ENCODE measurements around the gene BICRAL.
"Not testable (repeated sequence)": the region's sequence is repeated elsewhere in the genome, so short reads cannot be mapped to it uniquely, and the experiment has no call there.

Gene BICRAL

DNA sequence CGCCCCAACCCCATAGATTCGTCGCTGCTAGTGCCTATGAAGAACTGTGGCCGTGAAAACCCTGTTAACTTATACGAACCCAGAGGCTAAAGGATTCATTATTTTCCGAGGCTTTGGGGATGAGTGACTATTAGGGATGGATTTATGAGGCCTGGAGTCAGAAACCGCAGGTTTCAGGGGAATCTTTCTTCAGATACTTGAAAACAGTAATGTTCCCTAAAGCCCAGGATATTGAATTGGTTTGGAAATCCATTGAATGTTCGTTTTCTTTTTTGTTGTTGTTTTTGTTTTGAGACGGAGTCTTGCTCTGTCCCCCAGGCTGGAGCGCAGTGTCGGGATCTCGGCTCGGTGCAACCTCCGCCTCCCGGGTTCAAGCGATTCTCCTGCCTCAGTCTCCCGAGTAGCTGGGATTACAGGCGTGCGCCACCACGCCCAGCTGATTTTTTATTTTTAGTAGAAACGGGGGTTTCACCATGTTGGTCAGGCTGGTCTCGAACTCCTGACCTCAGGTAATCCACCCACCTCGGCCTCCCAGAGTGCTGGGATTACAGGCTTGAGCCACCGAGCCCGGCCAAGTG is 98.5 kb downstream of the BICRAL start:
- not testable (repeated sequence) for H3K9me3 Mint-ChIP-seq, ATAC-seq, H3K27me3 Mint-ChIP-seq
- Mint-ChIP-seq H3K27ac (peak overlapping the region; percentile 99), H3K4me3 (peak overlapping the region; percentile 99), H3K36me3 (peaks cover 26% of the 10 kb centered on the region), H3K4me1 (peaks cover 28% of the 10 kb centered on the region)

DNA sequence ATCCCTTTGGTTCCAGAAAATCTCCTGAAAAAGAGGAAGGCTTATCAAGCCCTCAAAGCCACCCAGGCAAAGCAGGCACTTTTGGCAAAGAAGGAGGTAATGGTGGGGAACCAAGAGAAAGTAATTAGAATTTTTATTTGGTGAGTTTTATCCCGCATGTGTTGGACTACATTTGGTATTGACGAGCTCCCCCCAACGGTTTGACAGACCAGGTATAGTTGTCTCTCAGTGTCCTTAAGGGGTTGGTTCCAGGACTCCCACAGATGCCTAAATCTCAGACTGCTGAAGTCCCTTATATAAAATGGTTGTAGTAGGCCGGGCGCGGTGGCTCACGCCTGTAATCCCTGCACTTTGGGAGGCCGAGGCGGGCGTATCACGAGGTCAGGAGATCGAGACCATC is 99.0 kb downstream of the BICRAL start:
- H3K9me3 Mint-ChIP-seq, H3K27me3 Mint-ChIP-seq, ATAC-seq: not testable (repeated sequence)
- Mint-ChIP-seq H3K4me1 (peaks cover 28% of the 10 kb centered on the region), H3K4me3 (peak overlapping the region; percentile 99), H3K27ac (peak overlapping the region; percentile 99), H3K36me3 (peaks cover 27% of the 10 kb centered on the region)

DNA sequence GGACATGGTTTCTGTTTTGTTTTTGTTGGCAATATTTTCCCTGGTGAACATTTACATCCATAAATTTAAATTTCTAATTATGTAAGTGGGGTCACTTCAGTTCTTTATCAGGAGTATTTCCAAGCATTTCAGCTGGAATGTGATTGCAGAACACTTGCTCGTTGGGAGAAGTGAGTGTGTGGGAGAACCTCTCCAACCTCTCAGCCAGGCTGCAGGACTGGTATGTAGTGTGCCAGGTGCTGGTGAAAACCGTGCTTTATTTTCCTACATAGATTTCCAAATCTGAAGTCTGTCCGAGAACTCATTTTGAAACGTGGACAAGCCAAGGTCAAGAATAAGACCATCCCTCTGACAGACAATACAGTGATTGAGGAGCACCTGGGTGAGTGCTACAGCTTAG is 103.8 kb downstream of the BICRAL start:
- Mint-ChIP-seq H3K27me3 (no peaks in the 10 kb centered on the region), H3K4me3 (no peak overlapping the region), H3K4me1 (peaks cover 19% of the 10 kb centered on the region), H3K9me3 (no peaks in the 10 kb centered on the region), H3K36me3 (peaks cover 28% of the 10 kb centered on the region), H3K27ac (no peak overlapping the region)
- no peak for ATAC-seq

DNA sequence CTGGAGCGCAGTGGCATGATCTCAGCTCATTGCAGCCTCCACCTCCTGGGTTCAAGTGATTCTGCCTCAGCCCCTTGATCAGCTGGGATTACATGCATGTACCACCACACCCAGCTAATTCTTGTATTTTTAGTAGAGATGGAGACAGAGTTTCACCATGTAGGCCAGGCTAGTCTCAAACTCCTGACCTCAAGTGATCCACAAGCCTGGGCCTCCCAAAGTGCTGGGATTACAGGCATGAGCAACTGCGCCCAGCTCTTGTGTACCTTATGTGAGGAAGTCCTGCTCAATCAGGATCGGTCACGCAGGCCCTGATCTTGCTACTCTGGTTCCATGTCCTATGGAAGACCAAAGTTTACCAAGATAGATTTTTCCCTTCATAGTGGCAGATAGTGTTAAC is 106.3 kb downstream of the BICRAL start:
- H3K9me3 Mint-ChIP-seq, ATAC-seq, H3K4me3 Mint-ChIP-seq, H3K27me3 Mint-ChIP-seq, H3K27ac Mint-ChIP-seq: not testable (repeated sequence)
- peaks cover 21% of the 10 kb centered on the region for H3K4me1 Mint-ChIP-seq
- peaks cover 25% of the 10 kb centered on the region for H3K36me3 Mint-ChIP-seq

DNA sequence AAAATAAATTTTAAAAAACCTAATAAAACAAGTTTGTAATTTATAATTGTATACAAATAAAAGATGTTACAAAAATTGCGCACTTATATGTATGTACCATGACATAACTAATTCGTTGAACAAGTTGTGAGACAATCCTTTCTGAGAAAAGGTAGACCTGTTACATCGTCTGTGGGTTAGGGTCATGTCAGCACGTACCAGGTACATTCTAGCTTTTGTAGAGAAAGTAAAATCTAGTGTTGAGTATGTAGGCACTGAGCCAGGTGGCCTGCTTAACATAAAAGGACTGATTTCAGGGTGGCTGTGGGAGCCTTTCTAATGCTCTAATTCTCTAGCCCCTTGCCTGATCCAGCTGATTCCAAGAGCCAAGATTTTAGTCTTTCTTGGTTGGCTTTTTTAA is 108.0 kb downstream of the BICRAL start:
- Mint-ChIP-seq H3K36me3 (peaks cover 8% of the 10 kb centered on the region), H3K4me3 (peak overlapping the region; percentile 94), H3K4me1 (peaks cover 29% of the 10 kb centered on the region), H3K9me3 (no peaks in the 10 kb centered on the region), H3K27me3 (no peaks in the 10 kb centered on the region), H3K27ac (peak overlapping the region; percentile 95)
- no peak for ATAC-seq

DNA sequence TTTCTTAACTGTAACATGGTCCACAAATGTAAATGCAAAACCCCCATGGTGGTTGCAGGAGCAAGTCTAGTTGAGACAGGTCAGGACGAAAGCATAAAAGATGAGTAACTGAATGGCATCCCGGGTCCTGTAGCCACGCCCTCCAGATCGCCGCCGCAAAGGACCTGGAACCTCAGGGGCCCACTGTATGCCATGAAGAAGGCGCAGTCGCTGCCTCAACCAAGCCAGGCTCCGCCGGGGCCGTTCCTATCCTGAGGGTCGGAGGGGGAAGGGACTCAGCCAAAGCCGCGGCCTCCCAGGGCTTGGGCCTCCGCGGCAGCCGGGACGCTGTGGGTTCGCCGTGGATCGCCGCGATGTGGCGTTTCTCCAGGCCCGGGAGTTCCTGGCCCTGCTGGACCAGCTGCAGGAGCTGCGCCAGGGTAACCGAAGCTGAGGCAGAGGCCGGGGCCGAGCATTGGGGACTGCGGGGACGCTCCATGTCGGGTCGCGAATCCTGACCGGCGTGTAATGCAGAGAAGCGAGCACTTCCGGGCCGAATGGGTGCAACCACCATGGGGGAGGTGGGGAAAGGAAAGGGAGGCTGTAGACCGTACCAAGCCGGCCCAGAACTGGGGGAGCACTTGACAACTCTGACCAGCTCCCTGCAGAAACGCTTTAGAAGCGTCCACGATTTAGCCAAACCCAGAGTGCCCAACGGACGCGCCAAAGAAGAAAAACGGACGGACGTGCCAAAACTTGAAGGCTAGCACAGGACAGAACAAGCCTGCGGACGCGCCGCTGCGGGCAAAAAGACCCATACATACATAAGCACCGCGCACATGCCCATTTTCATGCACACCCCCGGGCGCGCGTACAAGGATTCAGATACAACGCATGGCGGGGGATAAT is 108.7 kb downstream of the BICRAL start:
- Mint-ChIP-seq H3K27ac (peak overlapping the region; percentile 95), H3K9me3 (no peaks in the 10 kb centered on the region), H3K4me3 (peak overlapping the region; percentile 94), H3K36me3 (peaks cover 7% of the 10 kb centered on the region), H3K4me1 (peaks cover 29% of the 10 kb centered on the region), H3K27me3 (no peaks in the 10 kb centered on the region)
- peak; percentile 98 for ATAC-seq

DNA sequence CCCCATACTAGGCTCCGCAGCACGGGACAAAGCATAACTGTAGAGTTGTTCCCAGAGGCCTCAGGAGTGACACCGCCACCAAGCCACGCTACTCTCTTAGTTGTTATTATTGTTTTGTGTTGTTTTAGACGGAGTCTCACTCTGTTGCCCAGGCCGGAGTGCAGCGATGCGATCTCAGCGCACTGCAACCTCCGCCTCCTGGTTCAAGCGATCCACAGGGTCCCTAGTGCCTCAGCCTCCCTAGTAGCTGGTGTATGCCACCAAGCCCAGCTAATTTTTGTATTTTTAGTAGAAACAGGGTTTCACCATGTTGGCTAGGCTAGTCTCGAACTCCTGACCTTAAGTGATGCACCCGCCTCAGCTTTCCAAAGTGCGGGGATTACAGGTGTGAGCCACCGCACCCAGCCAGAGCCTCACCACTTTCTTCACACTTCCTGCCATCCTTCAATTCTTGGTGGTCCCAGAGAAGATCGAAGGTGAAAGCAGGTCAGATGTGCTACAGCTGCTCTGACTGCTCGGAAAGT is 109.4 kb downstream of the BICRAL start:
- no peak for ATAC-seq
- Mint-ChIP-seq H3K4me1 (peaks cover 29% of the 10 kb centered on the region), H3K27me3 (no peaks in the 10 kb centered on the region), H3K4me3 (peak overlapping the region; percentile 94), H3K9me3 (no peaks in the 10 kb centered on the region), H3K27ac (peak overlapping the region; percentile 95), H3K36me3 (peaks cover 1% of the 10 kb centered on the region)

DNA sequence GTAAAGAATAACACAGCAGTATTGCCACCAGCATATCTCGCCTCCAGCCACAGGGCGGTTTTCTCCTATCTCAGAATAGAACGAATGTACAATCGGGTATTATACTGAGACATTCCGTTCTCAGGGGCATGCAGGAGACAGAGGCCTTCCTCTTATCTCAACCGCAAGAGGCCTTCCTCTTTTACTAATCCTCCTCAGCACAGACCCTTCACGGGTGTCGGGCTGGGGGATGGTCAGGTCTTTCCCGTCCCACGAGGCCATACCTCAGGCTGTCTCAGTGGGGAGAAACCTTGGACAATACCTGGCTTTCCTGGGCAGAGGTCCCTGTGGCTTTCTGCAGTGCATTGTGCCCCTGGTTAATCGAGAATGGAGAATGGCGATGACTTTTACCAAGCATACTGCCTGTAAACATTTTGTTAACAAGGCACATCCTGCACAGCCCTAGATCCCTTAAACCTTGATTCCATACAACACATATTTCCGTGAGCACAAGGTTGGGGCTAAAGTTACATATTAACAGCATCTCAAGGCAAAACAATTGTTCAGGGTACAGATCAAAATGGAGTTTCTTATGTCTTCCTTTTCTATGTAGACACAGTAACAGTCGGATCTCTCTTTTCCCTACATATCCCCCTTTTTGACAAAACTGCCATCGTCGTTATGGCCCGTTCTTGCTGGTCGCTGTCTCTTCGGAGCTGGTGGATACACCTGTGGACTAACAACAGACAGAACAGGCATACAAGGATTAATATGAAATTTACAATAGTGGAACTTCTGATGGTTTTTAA is 112.4 kb downstream of the BICRAL start:
- ATAC-seq, H3K27me3 Mint-ChIP-seq, H3K9me3 Mint-ChIP-seq, H3K36me3 Mint-ChIP-seq, H3K4me3 Mint-ChIP-seq: not testable (repeated sequence)
- peaks cover 29% of the 10 kb centered on the region for H3K4me1 Mint-ChIP-seq
- peak overlapping the region; percentile 93 for H3K27ac Mint-ChIP-seq

DNA sequence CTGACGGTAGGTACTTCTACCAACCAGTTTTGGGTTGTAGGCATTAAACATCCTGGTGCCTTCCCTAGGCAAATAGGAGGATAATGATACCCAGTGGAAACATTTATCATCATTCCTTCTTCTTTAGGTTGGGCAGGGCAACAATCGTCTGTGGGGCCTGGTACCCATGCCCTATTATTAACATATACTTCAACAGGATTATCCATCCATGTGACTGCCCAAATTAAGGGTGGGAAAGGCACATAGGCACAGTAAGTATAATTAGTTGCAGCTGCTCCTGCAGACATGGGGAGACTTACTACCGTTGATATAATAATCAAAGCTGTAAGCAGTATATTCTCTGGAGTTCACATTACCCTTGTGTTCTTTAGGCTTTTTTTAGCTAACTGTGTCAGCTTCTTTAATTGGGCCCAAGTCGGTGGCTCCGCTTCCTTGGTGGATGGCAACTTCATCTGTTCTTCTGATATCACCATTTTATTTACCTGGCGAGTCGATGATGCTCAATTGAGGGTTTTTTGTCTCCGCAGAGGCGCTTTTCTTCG is 114.4 kb downstream of the BICRAL start:
- Mint-ChIP-seq H3K27ac (no peak overlapping the region), H3K4me1 (peaks cover 21% of the 10 kb centered on the region), H3K4me3 (no peak overlapping the region), H3K27me3 (no peaks in the 10 kb centered on the region), H3K9me3 (no peaks in the 10 kb centered on the region), H3K36me3 (no peaks in the 10 kb centered on the region)
- ATAC-seq, result no peak

DNA sequence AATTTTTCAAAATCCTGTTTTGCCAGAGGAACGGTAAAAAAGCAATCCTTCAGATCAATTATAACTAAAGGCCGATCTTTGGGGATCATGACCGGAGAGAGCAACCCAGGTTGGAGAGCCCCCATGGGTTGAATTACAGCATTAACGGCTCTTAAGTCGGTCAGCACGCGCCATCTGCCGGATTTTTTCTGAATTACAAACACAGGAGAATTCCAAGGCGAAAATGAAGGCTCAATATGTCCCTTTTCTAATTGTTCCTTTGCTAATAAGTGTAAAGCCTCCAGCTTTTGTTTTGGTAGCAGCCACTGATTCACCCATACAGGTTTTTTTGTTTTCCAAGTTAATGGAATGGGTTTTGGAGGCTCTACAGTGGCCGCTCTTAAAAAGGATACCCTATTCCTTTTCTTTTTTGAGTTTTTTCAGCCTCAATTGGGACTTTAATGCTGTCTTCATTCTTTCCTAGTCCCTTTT is 117.1 kb downstream of the BICRAL start:
- H3K4me1 Mint-ChIP-seq, result peaks cover 18% of the 10 kb centered on the region
- no peaks in the 10 kb centered on the region for H3K36me3 Mint-ChIP-seq
- no peak overlapping the region for H3K4me3 Mint-ChIP-seq
- no peak overlapping the region for H3K27ac Mint-ChIP-seq
- no peaks in the 10 kb centered on the region for H3K9me3 Mint-ChIP-seq
- no peak for ATAC-seq
- no peaks in the 10 kb centered on the region for H3K27me3 Mint-ChIP-seq

DNA sequence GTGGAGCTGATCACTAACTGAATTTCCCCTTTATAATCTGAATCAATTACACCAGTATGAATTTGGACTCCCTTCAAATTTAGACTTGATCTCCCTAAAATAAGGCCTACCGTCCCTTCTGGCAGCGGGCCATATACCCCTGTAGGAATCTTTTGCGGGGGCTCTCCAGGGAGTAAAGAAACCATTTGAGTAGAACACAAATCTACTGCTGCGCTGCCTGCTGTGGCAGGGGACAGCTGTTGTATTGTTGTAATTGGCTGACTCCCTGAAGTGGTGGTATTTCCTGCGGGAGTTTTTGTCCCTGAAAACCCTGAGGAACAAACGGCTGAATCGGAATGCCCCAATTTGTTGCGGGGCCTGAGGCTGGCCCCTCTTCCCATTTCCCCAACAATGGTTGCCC is 118.0 kb downstream of the BICRAL start:
- no peak for ATAC-seq
- no peak overlapping the region for H3K4me3 Mint-ChIP-seq

DNA sequence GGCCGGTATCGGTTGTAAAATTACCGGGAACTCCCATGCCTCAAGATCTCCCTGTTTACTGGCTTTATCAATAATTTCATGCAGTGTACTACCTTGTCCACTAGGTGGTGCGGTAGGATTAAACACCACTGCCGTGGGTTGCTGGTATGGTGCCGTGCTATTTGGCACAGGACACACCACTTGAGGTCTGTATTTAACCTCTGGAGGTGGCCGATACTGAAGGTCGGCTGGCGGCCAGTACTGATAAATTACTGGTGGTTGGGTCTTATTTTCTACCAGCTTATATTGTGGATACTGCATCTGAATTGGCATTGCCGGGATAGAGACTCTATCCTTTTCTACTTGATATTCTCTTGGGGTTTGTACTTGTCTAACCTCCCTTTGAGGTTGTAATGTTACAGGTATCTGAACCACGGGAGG is 119.7 kb downstream of the BICRAL start:
- peaks cover 12% of the 10 kb centered on the region for H3K4me1 Mint-ChIP-seq

More for the DNA sequence above, 118.0 kb downstream of the BICRAL start:
- no peaks in the 10 kb centered on the region for H3K9me3 Mint-ChIP-seq
- H3K27me3 Mint-ChIP-seq, result no peaks in the 10 kb centered on the region
- H3K4me1 Mint-ChIP-seq, result peaks cover 12% of the 10 kb centered on the region
- H3K27ac Mint-ChIP-seq, result no peak overlapping the region
- no peaks in the 10 kb centered on the region for H3K36me3 Mint-ChIP-seq

DNA sequence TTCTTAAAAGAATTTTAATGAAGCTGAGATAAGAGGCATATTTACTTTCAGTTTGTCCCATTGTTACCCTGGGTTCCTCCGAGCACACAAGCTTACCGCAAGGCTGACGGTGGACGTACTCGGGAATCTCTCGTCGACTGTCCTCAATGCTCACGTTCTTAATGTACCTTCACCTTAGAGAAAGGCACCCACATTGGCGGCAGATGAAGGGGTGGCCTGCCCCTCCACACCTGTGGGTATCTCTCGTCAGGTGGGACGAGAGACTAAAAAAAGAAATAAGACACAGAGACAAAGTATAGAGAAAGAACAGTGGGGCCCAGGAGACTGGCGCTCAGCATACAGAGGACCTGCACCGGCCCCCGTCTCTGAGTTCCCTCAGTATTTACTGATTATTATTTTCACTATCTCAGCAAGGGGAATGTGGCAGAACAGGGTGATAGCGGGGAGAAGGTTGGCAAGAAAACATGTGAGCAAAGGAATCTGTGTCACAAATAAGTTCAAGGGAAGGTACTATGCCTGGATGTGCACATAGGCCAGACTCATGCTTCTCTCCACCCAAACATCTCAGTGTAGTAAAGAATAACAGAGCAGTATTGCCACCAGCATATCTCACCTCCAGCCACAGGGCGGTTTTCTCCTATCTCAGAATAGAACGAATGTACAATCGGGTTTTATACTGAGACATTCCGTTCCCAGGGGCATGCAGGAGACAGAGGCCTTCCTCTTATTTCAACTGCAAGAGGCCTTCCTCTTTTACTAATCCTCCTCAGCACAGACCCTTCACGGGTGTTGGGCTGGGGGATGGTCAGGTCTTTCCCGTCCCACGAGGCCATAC is 120.8 kb downstream of the BICRAL start:
- H3K27me3 Mint-ChIP-seq, H3K27ac Mint-ChIP-seq, H3K36me3 Mint-ChIP-seq, H3K4me3 Mint-ChIP-seq, ATAC-seq, H3K9me3 Mint-ChIP-seq: not testable (repeated sequence)
- H3K4me1 Mint-ChIP-seq, result peaks cover 12% of the 10 kb centered on the region

More for the DNA sequence above, 119.7 kb downstream of the BICRAL start:
- Mint-ChIP-seq H3K27me3 (no peaks in the 10 kb centered on the region), H3K27ac (no peak overlapping the region), H3K36me3 (no peaks in the 10 kb centered on the region), H3K9me3 (no peaks in the 10 kb centered on the region), H3K4me3 (no peak overlapping the region)
- ATAC-seq, result peak; percentile 86

DNA sequence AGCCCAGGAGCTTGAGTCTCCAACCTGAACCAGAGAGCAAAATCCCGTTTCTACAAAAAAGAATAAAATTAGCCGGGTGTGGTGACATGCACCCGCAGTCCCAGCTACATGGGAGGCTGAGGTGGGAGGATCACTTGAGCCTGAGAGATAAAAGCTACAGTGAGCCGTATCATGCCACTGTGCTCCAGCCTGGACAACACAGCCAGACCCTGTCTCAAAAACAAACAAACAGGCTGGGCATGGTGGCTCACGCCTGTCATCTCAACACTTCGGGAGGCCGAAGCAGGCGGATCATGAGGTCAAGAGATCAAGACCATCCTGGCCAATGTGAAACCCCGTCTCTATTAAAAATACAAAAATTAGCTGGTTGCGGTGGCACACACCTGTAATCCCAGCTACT is 122.6 kb downstream of the BICRAL start:
- no peak overlapping the region for H3K4me3 Mint-ChIP-seq
- peaks cover 12% of the 10 kb centered on the region for H3K4me1 Mint-ChIP-seq
- no peaks in the 10 kb centered on the region for H3K27me3 Mint-ChIP-seq
- no peak for ATAC-seq
- H3K9me3 Mint-ChIP-seq, result no peaks in the 10 kb centered on the region
- no peak overlapping the region for H3K27ac Mint-ChIP-seq
- no peaks in the 10 kb centered on the region for H3K36me3 Mint-ChIP-seq

Data from stimulated activated memory B cell treated with anti-CD40 and anti-IgM and Interleukin-4, amounts not matched to agents 10 μg/mL and 1 μg/mL and 100 μg/mL, for 72 hours (primary cell).